Activated naive CD8-positive, alpha-beta T cell treated with anti-CD3 and anti-CD28 coated beads, Interleukin-2, amount 50 U/mL, for 16 hours (primary cell): ENCODE results near the gene ACOX3.

Experiments
- DNase-seq: peaks from one replicate; pipeline ENCODE4 v3.0.0-alpha.2; 2020; ENCODE audit warnings: low read depth, low spot score

Gene ACOX3

DNA sequence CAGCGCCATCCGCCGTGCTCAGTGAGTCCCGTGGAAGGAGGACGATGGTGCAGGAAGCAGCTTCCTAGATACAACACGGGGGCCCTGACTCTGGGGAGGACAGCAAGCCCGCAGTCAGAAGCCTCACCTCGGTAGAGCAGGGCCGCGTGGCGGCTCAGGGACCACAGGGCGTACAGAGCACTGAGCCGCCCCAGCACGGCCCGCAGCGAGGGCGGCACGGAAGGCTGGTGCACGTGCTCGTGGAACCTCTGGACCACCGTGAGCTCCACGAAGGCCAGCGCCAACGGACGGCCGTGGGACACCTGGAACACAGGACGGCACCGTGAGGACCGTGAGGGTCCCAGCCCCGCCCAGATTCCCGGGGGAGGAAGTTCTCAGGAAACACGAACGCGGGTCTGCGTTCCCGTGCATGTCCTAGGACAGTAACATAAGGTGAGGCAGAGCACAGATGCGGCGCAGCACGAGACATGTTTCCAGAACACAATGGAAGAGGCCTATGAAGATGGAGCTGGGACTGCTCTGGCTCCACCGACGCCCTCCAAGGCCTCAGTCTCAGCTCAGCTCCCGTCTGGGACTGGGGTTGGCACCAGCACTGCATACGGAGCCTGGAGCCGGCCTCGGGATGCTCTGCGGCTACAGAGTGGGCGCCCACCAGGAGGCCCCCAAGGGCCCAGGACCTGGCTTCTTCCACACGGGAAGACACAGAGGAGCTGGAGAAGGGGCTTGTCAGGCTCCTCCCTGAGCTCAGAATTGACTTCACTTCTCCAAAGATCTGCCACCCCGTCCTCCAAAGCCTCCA is 65.5 kb downstream of the ACOX3 start:
- DNase-seq: no peak

DNA sequence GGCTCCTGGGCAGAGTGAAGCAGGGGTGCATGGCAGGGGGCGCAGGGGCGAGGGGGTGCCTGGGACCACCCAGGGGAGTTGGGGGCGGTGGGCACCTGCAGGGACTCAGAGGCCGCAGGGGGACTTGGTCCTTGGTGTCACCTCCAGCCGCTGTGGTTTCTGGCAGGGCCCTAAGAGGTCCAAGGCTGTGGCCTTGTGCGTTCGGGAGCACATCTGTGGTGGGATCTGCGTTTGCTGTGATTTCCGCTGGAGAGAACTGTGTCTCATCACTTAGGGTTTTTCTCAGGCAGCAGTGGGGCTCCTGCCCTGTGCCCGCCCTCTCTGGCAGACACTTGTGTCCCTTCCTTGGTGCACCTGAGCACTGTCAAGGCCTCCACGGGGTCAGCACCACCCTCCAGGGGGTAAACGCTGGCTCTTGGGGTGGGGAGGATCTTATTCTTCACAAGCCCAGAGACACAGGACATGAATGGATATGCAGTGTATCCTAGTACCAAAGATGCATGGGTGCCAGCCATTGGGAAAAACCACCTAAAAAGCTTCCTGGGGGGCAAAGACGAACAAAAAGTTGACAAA is 66.5 kb downstream of the ACOX3 start:
- no peak for DNase-seq

DNA sequence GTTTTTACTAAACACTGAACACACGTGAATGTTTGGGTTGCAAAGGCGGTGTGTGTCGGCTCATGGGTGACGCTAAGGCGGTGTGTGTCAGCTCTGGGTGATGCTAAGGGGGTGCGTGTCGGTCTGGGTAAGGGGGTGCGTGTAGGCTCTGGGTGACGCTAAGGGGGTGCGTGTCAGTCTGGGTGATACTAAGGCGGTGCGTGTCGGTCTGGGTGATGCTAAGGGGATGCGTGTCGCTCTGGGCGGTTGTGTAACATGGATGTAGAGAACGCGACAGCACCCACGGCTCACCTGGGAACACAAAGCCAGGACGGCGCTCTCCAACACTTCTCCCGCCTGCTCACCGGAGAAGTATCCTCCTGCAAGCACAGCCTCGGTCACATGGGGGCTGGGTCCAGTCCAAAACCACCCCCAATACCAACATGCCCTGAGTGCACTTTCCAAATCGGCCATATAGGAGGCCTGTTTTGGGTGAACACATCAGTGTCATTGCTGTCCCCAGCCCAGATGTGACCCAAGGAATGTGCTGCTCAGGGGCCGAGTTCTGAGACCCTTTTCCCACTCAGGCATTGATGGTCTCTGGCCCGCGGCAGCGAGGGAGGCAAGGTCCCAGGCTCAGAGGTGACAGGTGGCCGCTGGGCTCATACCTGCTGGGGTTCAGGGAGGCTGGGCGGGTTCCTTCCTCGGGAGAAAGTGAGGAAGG is 67.1 kb downstream of the ACOX3 start:
- DNase-seq: no peak

DNA sequence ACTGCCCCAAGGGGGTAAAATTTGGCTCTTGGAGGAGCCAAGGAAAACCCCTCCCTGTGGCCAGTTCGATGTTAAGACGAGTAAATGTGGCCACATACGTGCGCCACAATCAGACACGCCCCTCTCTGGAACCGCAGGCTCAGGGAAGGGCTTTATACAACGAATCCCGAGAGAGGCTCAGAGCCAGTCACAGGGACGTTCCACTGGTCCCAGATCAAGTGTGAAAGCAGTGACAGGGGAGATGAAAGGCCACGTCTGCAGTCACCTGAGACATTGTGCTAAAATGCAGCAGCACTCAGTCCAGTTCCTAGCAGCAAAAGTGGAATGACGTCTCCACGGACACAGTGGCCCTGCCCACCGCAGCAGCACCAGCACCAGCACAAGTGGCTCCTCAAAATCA is 68.0 kb downstream of the ACOX3 start:
- no peak for DNase-seq

DNA sequence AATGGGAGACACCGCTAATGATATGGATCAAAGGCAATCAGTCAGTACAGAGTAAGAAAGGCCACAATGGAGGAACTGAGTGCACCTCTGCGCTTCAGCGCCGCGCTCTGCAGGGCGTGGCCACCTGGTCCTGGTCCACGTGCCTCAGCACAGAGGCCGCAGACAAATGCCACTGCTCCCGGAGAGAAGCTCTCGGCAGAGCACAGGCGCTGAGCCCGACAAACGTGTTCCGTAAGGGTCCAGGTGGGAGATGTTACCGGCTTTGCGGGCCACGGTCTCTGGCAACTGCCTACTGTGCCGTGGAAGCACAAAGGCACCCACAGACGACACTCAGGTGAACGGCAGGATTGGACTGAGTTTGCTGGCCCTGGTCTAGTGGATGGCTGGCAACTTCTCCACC is 68.9 kb downstream of the ACOX3 start:
- DNase-seq: no peak

DNA sequence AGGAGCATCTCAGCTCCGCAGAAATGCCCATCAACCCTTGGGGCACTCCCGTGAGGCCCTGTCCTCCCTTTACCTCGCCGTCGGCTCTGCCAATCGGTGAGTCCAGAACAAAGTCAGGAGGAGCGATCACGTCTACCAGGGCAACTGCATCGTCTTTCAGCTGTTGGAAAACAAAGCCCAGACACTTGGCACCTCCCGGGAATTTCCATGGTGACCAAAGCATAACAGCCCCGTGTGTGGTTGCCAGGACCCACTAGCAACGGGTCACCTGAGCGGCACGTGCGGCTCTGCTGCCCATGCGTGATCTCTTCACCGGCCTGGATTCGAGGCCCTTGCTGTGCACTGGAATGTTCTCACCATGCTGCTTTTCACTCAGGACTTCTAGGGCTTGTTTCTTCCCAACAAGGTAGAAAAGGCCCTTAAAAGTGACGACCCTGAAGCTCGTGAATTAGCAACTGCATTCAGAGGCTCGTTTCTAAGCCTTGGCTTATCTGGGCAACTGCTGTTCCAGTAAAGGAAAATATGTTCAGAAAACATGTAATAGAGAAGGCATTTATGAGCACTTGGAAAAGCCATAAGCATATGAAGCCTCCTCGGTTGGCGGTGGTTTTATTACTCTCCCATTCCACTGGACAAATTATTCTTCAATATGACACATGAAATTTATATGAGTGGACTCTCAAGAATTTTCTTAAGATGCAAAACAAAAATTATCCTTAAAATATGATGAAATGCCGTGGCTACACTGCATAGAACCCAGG is 69.5 kb downstream of the ACOX3 start:
- DNase-seq: no peak

DNA sequence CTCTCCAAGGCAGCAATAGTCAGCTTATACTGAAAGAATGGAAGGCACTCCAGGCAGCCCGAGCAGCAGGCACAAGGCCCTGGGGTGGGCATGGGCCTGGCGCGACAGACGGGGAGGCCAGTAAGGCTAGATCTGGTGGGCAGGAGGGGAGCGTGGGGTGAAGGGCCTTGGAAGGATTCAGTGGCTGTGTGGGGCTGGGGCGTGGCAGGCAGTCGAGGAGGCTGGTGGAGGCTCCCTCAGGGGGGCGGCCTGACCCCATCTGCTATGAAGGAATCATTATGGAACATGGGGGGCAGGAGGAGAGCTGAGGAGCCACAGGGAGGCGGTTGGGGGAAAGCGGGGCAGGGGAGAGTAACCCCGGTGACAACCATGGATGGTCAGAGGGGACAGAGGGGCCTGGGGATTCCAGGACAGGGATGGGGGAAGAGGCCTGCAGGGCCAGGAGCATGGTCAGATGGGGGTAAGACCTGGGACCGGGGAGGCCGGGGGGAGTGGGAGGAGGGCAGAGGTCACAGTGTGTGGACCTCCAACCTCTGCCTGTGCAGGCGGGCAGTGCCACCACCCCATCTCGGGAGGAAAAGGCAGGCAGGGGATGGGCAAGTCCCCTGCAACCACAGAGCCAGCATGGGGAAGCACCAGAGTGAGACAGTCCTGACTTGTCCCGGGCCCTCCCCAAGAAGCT is 70.3 kb downstream of the ACOX3 start:
- no peak for DNase-seq

DNA sequence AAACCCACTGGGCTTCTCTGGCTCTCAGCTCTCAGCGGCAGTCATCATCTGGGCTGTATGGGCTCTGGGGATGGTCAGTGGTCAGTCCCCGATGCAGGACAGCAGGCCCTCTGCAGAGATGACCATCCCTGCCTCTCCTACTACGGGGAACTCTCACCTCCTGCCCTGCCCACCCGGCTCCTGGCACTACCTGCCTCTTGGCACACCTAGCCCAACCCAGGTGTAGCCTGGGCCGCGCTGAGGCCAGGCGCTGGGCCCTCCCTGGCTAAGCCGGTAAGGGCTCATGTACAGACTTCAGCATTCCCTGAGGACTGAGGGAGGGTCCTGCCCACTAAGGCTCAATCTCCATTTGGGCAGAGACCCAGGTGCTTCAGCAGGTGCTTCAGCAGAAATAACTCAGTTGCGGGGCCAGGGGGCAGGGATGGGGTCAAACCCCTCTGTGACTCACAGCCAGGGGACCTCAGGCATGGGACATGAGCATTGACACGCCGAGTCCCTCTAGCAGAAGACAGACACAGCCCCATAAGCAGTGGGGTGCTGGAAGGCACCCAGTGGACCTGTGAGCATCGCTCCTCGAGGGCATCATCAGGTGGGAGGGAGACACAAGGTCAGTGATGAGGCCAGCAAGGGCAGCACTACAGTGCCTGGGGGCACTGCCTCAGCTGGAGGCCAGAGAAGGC is 71.0 kb downstream of the ACOX3 start:
- no peak for DNase-seq

DNA sequence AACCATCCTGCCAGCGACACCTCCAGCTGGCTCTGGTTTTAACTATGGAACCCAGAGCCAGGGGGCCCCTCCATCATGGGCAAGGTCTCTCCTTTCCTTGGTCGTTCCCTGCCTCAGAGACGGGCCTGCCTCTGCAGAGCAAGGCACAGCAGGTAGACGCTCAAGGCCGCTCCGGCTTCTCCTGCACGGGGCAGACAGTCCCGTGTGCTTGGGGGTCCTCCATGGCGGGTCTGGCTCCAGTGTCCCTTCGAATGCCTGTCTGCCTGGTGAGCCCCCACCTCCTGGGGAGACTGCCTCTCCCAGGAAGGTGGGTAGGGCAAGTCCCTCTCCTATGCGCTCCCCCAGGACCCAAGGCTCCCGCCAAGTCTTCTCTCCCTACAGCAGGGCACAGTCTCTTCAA is 71.5 kb downstream of the ACOX3 start:
- no peak for DNase-seq

DNA sequence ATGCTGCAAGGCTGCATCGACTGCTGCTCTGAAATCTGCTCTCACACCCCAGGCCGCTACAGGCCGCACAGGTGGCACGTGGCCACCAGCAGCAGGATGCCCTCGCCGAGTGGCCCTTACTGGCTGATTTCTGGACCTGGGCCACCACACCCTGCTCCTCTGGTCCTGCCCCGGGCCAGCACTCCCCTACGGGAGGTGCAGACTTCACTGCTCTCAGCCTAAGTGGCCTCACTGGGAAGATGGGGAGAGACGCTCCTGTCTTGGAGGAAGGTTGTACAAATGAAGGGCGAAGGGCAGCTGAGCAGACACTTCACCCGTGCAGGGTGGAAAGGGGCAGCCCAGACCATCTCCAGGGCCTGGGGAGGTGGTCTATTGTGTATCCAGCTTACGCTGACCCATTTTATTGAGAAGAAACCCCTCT is 72.5 kb downstream of the ACOX3 start:
- DNase-seq: no peak

DNA sequence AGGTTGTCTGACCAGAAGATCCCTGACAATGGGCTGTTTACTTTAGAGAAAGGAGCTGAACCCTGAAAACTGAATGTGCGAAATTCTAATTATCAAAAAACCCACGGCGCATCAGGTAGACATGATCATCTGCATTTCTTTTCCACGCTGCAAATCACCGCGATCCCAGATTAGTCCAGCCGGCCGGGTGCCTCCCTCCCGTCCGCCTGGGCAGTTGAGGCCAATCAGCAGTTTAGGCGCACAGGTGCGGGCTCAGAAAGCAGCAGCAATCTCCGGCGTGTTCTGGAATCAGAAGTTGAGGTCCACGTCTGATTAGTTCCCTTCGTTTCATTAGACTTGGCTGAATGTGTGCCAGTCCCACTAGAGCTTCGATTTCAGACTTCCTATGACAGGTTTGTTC is 73.9 kb downstream of the ACOX3 start:
- DNase-seq: no peak

DNA sequence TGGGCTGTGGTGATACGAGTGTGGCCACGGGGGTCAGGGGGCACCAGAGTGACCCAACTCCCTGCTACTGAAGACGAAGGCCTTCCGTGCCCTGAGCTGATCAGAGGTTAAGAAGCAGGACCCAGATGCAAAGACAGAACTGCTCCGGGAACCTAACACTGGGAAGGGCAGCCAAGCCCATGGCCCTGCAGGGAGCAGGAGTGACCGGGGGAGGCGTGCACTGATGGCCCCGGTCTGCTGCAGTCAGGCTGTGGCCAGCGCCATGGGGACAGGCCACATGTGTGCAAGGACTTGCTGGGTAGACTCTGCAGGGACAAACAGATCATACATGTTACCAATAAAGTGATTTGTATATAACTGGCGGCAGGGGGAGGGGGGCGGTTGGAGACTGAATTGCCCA is 74.6 kb downstream of the ACOX3 start:
- no peak for DNase-seq

DNA sequence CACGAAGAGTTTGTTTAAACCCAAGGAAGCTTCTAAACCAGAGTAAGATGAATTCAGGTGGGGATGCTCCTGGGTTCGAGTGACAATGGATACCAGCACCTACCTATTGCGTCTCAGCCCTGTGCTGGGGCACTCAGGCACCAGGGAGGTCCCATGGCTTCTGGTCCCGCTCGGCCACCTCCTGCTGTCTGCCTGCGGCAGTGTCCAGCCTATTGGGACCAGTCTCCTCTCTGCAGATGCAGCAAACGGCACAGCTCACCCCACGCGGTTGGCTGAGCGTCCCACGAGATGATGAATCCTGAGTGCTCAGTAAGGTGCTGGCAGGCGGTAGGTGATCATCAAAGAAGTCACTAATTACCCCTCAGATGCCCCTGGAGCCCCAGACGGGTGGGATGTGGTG is 75.2 kb downstream of the ACOX3 start:
- DNase-seq: no peak

DNA sequence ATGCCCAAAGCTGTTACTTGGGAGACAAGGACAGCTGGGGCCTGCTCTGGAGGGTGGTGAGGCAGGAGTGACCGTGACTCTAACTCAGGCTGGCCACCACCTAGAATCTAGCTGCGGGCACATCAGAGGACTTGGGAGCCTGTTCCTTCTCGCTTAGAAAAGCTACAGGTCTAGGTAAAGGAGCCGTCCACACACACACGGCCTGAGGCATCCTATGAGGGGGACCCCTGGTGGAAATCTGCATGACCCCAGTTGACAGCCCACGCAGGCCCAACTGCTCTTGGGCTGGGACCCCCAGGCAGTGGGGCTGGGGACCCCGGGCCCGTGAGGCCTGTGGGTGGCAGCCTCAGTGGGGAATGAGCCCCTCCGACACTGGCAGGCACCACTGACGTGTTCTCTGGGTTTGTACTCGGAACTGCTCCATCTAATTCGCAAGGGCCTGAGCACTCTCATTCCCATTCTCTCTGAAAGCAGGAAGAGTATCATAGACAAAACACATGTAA is 75.6 kb downstream of the ACOX3 start:
- no peak for DNase-seq

DNA sequence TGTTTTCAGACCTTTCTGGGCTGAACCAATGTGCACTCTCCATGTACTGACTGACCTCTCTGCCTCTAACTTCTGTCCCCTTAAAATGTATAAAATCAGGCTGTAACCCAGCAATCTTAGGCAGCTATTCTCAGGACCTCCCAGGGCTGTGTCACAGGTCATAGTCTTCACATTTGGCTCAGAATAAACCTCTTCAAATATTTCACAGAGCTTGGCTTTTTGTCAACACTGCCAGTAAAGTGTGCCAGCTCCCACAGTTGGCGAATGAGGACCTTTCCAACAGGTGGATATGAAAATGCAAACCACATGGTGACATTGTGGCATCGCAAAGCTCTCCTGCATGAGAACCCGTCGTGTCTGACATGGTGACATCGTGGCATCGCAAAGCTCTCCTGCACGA is 76.4 kb downstream of the ACOX3 start:
- no peak for DNase-seq

DNA sequence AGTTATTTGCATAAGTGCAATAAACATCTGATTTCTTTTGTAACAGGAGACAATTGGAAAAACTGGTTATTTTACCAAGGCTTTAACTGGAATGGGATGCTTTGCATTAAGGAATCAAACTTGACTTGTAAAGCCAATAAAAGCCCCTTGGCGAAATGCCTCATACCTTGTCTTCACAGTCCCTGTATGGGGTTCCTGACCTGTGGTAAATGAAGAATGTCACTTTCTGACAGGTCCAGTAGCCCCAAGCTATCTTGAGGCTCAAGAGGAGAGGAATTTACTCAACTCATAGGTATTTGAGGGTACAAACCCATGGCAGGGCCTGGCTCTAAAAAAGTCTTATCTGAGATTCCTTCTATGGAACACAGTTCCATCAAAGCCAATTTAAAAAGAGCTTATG is 78.0 kb downstream of the ACOX3 start:
- DNase-seq: no peak

DNA sequence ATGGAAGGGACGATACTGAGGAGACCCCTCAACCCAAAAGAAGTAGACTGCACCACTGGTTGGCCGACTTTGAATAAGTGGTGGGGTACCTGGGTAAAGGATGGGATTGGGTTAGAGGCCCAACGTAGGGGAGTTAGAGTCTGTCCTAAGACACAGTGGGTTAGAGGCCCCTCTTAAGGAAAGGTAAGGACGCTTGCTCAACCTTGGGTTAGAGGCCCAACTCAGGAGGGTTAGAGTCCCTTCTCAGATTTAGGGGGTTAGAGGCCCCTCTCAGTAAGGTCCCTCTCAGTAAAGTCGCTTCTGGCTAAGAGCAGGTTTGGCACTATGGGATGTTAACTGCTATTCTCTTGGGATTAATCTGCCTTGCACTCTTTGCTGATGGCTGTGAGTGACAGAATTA is 81.3 kb downstream of the ACOX3 start:
- DNase-seq: no peak

DNA sequence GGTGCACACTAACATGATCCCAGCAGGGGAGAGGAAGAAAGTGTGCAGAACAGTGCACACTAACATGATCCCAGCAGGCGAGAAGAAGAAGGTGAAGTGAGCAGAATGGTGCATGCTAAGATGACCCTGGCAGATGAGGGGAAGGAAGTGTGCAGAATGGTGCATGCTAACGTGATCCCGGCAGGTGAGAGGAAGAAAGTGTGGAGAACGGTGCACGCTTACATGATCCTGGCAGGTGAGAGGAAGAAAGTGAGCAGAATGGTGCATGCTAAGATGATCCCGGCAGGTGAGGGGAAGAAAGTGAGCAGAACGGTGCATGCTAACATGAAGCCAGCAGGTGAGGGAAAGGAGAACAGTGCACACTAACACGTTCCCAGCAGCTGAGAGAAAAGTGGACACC is 83.7 kb downstream of the ACOX3 start:
- no peak for DNase-seq

DNA sequence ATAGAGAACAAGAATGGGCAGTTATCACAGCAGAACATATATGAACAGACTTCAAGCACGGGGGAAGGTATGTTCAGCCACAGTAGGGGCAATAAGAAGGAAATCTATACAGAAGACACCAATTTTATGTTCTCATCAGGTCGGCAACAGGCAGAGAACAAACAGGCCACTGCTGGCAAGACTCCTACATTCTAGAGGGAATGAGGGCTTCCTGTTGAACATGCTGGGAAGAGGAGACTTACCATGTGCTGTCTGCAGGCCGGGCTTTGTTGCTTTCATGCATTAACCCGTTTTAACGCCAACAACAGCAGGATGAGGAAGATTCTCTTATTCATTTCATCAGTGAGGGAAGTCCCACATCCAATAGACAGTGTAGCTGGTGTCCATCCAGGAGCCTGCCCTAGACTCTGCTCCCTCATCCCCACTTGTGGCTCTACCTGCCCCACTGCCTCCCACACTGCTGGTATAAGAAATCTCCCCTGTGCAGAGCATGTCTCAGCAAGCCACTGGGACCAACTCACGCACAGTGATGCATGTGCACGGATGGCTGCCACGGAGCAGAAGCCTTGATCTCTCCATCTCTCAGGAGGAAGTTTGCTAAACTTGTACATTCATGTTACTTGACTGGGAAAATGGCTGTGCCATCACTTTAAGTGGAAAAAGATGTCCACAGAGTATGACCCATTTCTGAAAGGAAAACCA is 84.5 kb downstream of the ACOX3 start:
- DNase-seq: no peak

DNA sequence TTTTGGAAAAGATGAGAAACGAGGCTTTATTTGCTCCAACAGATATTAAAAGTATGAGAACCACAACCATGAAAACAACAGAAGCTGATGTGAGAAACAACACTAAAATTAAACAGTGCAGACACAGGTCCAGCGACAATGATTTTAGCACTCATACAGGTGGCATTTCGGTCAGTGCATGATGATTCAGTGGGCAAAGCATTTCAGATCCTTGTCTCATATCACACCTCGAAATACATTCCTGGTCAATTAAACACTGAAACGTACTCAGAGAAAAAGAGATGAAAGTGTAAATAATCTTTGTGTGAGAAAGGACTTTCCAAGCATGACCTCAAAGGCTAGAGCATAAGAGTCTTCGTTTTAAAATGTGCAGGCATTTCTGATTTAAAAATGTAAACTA is 85.2 kb downstream of the ACOX3 start:
- DNase-seq: no peak
